Neural progenitor cell (in vitro differentiated cells): ENCODE measurements around the gene JMJD8. TPM values are rescaled to one million over a fixed set of nuclear protein-coding genes. Genes with fewer than 3 reads are reported as not detected.
A peak's percentile ranks its signal among the peaks of the same experiment; 100 is the strongest.

Experiments used
- DNase-seq: peaks from one replicate; pipeline ENCODE4 v3.0.0-alpha.2; 2016; ENCODE audit warnings: low spot score
- H2AFZ ChIP-seq: fragments of 200-600 bp; sonication (generic); replicated peaks from 2 replicates; pipeline ENCODE4 v1.6.1; 2016; ENCODE audit warnings: antibody characterized with exemption
- H3F3A ChIP-seq: fragments of 200-600 bp; sonication (generic); 2 replicates; pipeline ENCODE4 v1.6.1; 2016; ENCODE audit warnings: antibody characterized with exemption, low read depth
- H3K27ac ChIP-seq: fragments of 200-600 bp; sonication (generic); 2 replicates; pipeline ENCODE4 v1.5.1; 2016; ENCODE audit warnings: mild to moderate bottlenecking
- H3K27me3 ChIP-seq: fragments of 200-600 bp; sonication (generic); 2 replicates; pipeline ENCODE4 v1.6.1; 2016; ENCODE audit warnings: mild to moderate bottlenecking, moderate library complexity
- H3K36me3 ChIP-seq: fragments of 200-600 bp; sonication (generic); 2 replicates; pipeline ENCODE4 v1.5.1; 2016
- H3K4me1 ChIP-seq: fragments of 200-600 bp; sonication (generic); 2 replicates; pipeline ENCODE4 v1.6.1; 2016; ENCODE audit warnings: mixed run types
- H3K4me2 ChIP-seq: fragments of 200-600 bp; sonication (generic); 2 replicates; pipeline ENCODE4 v1.6.1; 2016
- H3K4me3 ChIP-seq: fragments of 200-600 bp; sonication (generic); 2 replicates; pipeline ENCODE4 v1.5.1; 2016
- H3K79me2 ChIP-seq: fragments of 200-600 bp; sonication (generic); 2 replicates; pipeline ENCODE4 v1.6.1; 2016; ENCODE audit warnings: low read depth
- H3K9ac ChIP-seq: fragments of 200-600 bp; sonication (generic); 2 replicates; pipeline ENCODE4 v1.6.1; 2016
- H3K9me3 ChIP-seq: fragments of 200-600 bp; sonication (generic); 2 replicates; pipeline ENCODE4 v1.5.1; 2016; ENCODE audit warnings: low read depth
- H4K20me1 ChIP-seq: fragments of 200-600 bp; sonication (generic); 2 replicates; pipeline ENCODE4 v1.6.1; 2016; ENCODE audit warnings: low read depth
- H3K27ac Mint-ChIP-seq: 3 replicates; pipeline ENCODE4 v1.8.0; 2021; ENCODE audit warnings: mixed read lengths
- H3K27me3 Mint-ChIP-seq: 2 replicates; pipeline ENCODE4 v1.8.0; 2022; ENCODE audit warnings: low read depth, mild to moderate bottlenecking, inconsistent platforms, moderate library complexity, mixed read lengths; ENCODE audit not compliant: insufficient read depth
- H3K36me3 Mint-ChIP-seq: 3 replicates; pipeline ENCODE4 v1.8.0; 2021; ENCODE audit warnings: mixed read lengths
- H3K4me1 Mint-ChIP-seq: 3 replicates; pipeline ENCODE4 v1.8.0; 2021; ENCODE audit warnings: mixed read lengths
- H3K4me3 Mint-ChIP-seq: 3 replicates; pipeline ENCODE4 v1.8.0; 2021; ENCODE audit warnings: mild to moderate bottlenecking, moderate library complexity, mixed read lengths
- H3K9me3 Mint-ChIP-seq: 3 replicates; pipeline ENCODE4 v1.8.0; 2020; ENCODE audit warnings: mixed read lengths
- EZH2 ChIP-seq: fragments of 200-600 bp; sonication (generic); IDR thresholded peaks from 2 replicates; pipeline ENCODE4 v1.6.1; 2017; ENCODE audit warnings: antibody characterized with exemption, mild to moderate bottlenecking, moderate library complexity
- EZH2phosphoT487 ChIP-seq: fragments of 200-600 bp; sonication (generic); IDR thresholded peaks from 2 replicates; pipeline ENCODE4 v1.6.1; 2017; ENCODE audit warnings: antibody characterized with exemption
- total RNA-seq: library from RNA; depleted of rRNA; stranded (reverse); fragments of >200 nt; gene quantifications from 2 replicates; pipeline ENCODE4 v1.2.3, GENCODE V29; 2015; ENCODE audit warnings: low replicate concordance
- TF ChIP-seq, protein P1 (sequence below): fragments of 200-600 bp; sonication (generic); IDR thresholded peaks from 2 replicates; pipeline ENCODE4 v1.5.1; 2017; ENCODE audit warnings: antibody characterized with exemption, mild to moderate bottlenecking

Gene JMJD8
- total RNA-seq, 1 donor from 2014 or later: 32.1 TPM

DNA sequence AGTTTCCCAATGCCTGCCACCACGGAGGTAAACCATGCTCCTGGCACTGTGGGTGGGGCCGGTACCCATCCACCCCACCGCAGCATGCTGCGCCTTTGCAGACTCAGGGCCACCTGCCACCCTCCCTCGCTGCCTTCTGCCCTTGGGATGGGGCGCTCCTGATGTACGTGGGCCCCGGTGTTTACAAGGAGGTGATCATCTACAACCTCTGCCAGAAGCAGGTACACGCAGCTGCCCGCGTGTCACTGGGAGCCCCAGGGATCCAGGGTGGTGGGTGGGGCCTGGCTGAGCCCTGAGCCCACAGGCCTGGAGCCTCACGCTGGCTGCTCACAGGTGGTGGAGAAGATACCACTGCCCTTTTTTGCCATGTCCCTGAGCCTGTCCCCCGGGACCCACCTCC lies 17.6 kb downstream of the JMJD8 start:
- no peak overlapping the region for H3K9ac ChIP-seq
- H2AFZ ChIP-seq: no peak overlapping the region
- no peak overlapping the region for H3K4me3 Mint-ChIP-seq
- H3K36me3 ChIP-seq: no peaks in the 10 kb centered on the region
- H3K4me1 ChIP-seq: peaks cover 8% of the 10 kb centered on the region
- no peaks in the 10 kb centered on the region for H3K27me3 ChIP-seq
- H3K27ac Mint-ChIP-seq: no peak overlapping the region
- no peak overlapping the region for H3K27ac ChIP-seq
- H3K4me1 Mint-ChIP-seq: peaks cover 3% of the 10 kb centered on the region
- H3K4me2 ChIP-seq: no peak overlapping the region
- H3K36me3 Mint-ChIP-seq: peaks cover 2% of the 10 kb centered on the region
- no peaks in the 10 kb centered on the region for H3K9me3 ChIP-seq
- H3K27me3 Mint-ChIP-seq: peaks cover 4% of the 10 kb centered on the region
- H4K20me1 ChIP-seq: peaks cover 22% of the 10 kb centered on the region
- peaks cover 2% of the 10 kb centered on the region for H3F3A ChIP-seq
- TF ChIP-seq EZH2phosphoT487 (no peak), EZH2 (no peak)
- TF ChIP-seq, protein P1, sequence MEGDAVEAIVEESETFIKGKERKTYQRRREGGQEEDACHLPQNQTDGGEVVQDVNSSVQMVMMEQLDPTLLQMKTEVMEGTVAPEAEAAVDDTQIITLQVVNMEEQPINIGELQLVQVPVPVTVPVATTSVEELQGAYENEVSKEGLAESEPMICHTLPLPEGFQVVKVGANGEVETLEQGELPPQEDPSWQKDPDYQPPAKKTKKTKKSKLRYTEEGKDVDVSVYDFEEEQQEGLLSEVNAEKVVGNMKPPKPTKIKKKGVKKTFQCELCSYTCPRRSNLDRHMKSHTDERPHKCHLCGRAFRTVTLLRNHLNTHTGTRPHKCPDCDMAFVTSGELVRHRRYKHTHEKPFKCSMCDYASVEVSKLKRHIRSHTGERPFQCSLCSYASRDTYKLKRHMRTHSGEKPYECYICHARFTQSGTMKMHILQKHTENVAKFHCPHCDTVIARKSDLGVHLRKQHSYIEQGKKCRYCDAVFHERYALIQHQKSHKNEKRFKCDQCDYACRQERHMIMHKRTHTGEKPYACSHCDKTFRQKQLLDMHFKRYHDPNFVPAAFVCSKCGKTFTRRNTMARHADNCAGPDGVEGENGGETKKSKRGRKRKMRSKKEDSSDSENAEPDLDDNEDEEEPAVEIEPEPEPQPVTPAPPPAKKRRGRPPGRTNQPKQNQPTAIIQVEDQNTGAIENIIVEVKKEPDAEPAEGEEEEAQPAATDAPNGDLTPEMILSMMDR: no peak
- no peaks in the 10 kb centered on the region for H3K9me3 Mint-ChIP-seq
- no peak for DNase-seq
- H3K79me2 ChIP-seq: peaks cover 15% of the 10 kb centered on the region
- no peak overlapping the region for H3K4me3 ChIP-seq

DNA sequence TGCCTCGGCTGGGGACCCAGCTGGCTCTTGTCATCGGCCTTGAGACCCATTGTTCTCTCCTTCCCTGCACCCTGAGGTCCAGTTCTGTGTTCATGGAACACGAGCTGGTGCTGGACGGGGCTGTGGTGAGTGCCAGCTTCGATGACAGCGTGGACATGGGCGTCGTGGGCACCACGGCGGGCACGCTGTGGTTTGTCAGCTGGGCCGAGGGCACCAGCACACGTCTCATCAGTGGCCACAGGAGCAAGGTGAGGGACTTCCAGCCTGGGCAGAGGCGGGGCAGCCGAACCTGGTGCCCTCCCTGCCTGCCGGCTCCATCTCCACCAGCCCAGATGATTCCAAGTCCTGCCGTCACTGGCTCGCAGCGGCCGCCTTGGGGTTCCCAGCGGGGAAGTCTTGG lies 21.5 kb downstream of the JMJD8 start:
- H3K9me3 ChIP-seq: no peaks in the 10 kb centered on the region
- peak overlapping the region; percentile 33 for H3K4me3 Mint-ChIP-seq
- H4K20me1 ChIP-seq: peaks cover 5% of the 10 kb centered on the region
- H3K4me1 ChIP-seq: peaks cover 5% of the 10 kb centered on the region
- no peak overlapping the region for H2AFZ ChIP-seq
- TF ChIP-seq EZH2phosphoT487 (no peak), EZH2 (no peak)
- TF ChIP-seq, protein P1: no peak
- no peaks in the 10 kb centered on the region for H3K79me2 ChIP-seq
- no peak overlapping the region for H3K9ac ChIP-seq
- H3K27ac Mint-ChIP-seq: no peak overlapping the region
- H3K9me3 Mint-ChIP-seq: no peaks in the 10 kb centered on the region
- H3K27me3 Mint-ChIP-seq: peaks cover 2% of the 10 kb centered on the region
- H3K36me3 Mint-ChIP-seq: peaks cover 2% of the 10 kb centered on the region
- peaks cover 5% of the 10 kb centered on the region for H3K4me1 Mint-ChIP-seq
- no peak overlapping the region for H3K4me3 ChIP-seq
- H3F3A ChIP-seq: peaks cover 6% of the 10 kb centered on the region
- H3K36me3 ChIP-seq: no peaks in the 10 kb centered on the region
- H3K27me3 ChIP-seq: no peaks in the 10 kb centered on the region
- DNase-seq: no peak
- no peak overlapping the region for H3K4me2 ChIP-seq
- no peak overlapping the region for H3K27ac ChIP-seq

DNA sequence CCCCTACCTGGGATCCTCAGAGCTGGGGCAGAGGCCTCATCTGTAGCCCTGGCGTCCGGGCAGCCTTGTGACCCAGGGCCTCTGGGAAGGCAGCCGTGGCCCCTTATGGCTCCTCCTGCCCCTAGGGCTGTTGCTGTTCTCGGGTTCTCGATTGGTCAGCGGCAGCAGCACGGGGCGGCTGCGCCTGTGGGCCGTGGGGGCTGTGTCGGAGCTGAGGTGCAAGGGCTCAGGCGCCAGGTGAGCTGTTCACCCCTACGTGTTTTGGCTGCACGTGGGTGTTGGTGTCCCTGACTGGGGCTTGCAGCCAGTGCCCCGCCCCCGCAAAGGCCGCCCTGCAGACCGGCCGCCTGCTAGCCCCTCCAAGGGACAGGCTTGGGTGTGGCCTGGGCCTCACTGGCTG lies 22.0 kb downstream of the JMJD8 start:
- Mint-ChIP-seq H3K4me1 (peaks cover 4% of the 10 kb centered on the region), H3K27me3 (peaks cover 2% of the 10 kb centered on the region), H3K27ac (no peak overlapping the region), H3K9me3 (no peaks in the 10 kb centered on the region), H3K36me3 (peaks cover 2% of the 10 kb centered on the region), H3K4me3 (no peak overlapping the region)
- TF ChIP-seq EZH2: no peak
- TF ChIP-seq EZH2phosphoT487: no peak
- TF ChIP-seq, protein P1: no peak
- Histone ChIP-seq H3F3A (peaks cover 3% of the 10 kb centered on the region), H4K20me1 (peaks cover 5% of the 10 kb centered on the region), H3K9ac (no peak overlapping the region), H3K36me3 (no peaks in the 10 kb centered on the region), H3K27ac (no peak overlapping the region), H3K79me2 (no peaks in the 10 kb centered on the region), H3K4me2 (no peak overlapping the region), H3K27me3 (no peaks in the 10 kb centered on the region), H3K9me3 (no peaks in the 10 kb centered on the region), H2AFZ (no peak overlapping the region), H3K4me1 (peaks cover 3% of the 10 kb centered on the region), H3K4me3 (no peak overlapping the region)
- DNase-seq: no peak
